Adipocyte (in vitro differentiated cells): ENCODE data around the gene CDCA7.
"Not testable (repeated sequence)": the region's sequence is repeated elsewhere in the genome, so short reads cannot be mapped to it uniquely, and the experiment has no call there.

Experiments
- DNase-seq: peaks from one replicate; pipeline ENCODE4 v3.0.0-alpha.2; 2015; ENCODE audit warnings: low read depth
- H3K27me3 ChIP-seq: replicated peaks from 2 replicates; pipeline ENCODE4 v1.7.0; 2013; ENCODE audit warnings: mild to moderate bottlenecking, low read length, moderate library complexity; ENCODE audit not compliant: control insufficient read depth, insufficient read depth
- H3K36me3 ChIP-seq: 2 replicates; pipeline ENCODE4 v1.7.0; 2013; ENCODE audit warnings: low read length, mild to moderate bottlenecking, moderate library complexity; ENCODE audit not compliant: control insufficient read depth, insufficient read depth, severe bottlenecking
- H3K4me1 ChIP-seq: 2 replicates; pipeline ENCODE4 v1.7.0; 2013; ENCODE audit warnings: mild to moderate bottlenecking, low read length, moderate library complexity; ENCODE audit not compliant: control insufficient read depth, insufficient read depth
- H3K4me3 ChIP-seq: 2 replicates; pipeline ENCODE4 v1.7.0; 2013; ENCODE audit warnings: mild to moderate bottlenecking, low read length, moderate library complexity
- H3K9ac ChIP-seq: 2 replicates; pipeline ENCODE4 v1.7.0; 2013; ENCODE audit warnings: mild to moderate bottlenecking, low read length, moderate library complexity
- H3K9me3 ChIP-seq: 2 replicates; pipeline ENCODE4 v1.7.0; 2013; ENCODE audit warnings: mild to moderate bottlenecking, low read length, moderate library complexity; ENCODE audit not compliant: control insufficient read depth

CDCA7 gene

DNA sequence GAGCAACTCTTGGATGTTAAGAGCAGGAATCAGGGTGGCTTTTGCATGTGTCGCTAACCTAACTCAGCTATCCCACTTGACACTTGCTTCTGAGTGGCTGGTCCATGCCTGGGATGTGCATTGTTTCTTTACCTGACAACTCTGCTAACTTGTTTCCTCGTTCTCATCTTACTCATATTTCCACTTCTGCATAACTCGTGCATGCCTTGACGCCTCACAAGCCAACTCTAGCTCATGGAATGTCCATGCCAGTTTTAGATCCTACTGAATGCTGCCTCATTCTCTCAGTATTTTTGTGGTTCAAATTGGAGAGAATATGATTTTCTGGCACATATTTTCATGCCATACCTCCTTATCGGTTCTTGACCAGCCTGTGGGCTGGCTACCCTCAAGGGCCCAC is 52.5 kb downstream of the CDCA7 start:
- no peak for DNase-seq
- Histone ChIP-seq H3K9me3 (no peaks in the 10 kb centered on the region), H3K27me3 (no peaks in the 10 kb centered on the region), H3K4me3 (no peak overlapping the region), H3K4me1 (no peaks in the 10 kb centered on the region), H3K36me3 (no peaks in the 10 kb centered on the region), H3K9ac (no peak overlapping the region)

- Histone ChIP-seq H3K4me1 (no peaks in the 10 kb centered on the region), H3K36me3 (no peaks in the 10 kb centered on the region), H3K27me3 (no peaks in the 10 kb centered on the region), H3K9ac (no peak overlapping the region), H3K4me3 (no peak overlapping the region), H3K9me3 (no peaks in the 10 kb centered on the region)
- no peak for DNase-seq
Observed at GRCh38 chr2:173407646-173408045, 53.0 kb downstream of the CDCA7 start.

- Histone ChIP-seq H3K4me3 (no peak overlapping the region), H3K27me3 (no peaks in the 10 kb centered on the region), H3K4me1 (peaks cover 8% of the 10 kb centered on the region), H3K9me3 (no peaks in the 10 kb centered on the region), H3K9ac (no peak overlapping the region), H3K36me3 (no peaks in the 10 kb centered on the region)
- DNase-seq = no peak
Observed at GRCh38 chr2:173410579-173410978, 55.9 kb downstream of the CDCA7 start.

DNA sequence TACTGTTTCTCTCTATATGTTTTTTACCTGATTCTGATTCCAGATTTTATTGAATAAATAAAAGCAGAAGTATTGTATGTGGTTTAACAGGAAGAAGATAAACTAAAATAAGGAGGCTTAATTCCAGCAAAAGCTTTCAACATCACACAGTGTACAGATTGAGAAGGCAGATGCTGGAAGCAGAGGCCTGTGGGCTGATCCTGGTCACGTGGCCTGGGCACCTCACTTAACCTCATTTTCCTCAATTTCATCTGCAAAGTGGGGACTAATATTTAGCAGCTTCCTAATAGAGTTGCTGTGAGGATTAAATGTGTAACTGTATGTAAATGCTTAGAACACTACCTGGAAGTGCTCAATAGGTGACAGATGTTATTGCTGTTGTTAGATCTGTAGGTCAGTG is 58.0 kb downstream of the CDCA7 start:
- Histone ChIP-seq H3K4me3 (no peak overlapping the region), H3K36me3 (no peaks in the 10 kb centered on the region), H3K9me3 (no peaks in the 10 kb centered on the region), H3K27me3 (peaks cover 2% of the 10 kb centered on the region), H3K4me1 (peaks cover 8% of the 10 kb centered on the region), H3K9ac (no peak overlapping the region)
- DNase-seq = no peak

DNA sequence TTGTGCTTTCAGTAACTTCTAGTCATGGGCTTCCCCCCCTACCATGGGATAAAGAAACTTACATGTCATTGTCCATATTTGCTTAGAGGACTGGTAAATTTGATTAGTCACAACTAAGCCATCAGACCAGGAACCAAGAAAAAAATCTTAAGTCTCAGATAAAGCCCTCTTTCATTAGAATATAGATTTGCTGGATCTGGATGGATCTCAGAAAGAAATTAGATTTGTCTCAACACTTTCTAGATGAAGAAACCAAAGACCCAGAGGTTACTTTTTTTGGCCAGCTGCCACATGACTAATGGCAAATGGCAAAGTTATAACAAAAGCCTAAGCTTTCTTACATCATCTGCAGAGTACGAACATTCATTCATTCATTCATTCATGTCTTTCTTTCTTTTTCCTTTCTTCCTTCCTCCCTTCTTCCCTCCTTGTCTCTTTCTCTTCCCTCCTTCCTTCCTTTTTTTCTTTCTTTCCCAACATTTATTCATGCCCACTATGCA is 60.2 kb downstream of the CDCA7 start:
- Histone ChIP-seq H3K36me3 (no peaks in the 10 kb centered on the region), H3K4me1 (peaks cover 8% of the 10 kb centered on the region)
- DNase-seq = peak; percentile 77

DNA sequence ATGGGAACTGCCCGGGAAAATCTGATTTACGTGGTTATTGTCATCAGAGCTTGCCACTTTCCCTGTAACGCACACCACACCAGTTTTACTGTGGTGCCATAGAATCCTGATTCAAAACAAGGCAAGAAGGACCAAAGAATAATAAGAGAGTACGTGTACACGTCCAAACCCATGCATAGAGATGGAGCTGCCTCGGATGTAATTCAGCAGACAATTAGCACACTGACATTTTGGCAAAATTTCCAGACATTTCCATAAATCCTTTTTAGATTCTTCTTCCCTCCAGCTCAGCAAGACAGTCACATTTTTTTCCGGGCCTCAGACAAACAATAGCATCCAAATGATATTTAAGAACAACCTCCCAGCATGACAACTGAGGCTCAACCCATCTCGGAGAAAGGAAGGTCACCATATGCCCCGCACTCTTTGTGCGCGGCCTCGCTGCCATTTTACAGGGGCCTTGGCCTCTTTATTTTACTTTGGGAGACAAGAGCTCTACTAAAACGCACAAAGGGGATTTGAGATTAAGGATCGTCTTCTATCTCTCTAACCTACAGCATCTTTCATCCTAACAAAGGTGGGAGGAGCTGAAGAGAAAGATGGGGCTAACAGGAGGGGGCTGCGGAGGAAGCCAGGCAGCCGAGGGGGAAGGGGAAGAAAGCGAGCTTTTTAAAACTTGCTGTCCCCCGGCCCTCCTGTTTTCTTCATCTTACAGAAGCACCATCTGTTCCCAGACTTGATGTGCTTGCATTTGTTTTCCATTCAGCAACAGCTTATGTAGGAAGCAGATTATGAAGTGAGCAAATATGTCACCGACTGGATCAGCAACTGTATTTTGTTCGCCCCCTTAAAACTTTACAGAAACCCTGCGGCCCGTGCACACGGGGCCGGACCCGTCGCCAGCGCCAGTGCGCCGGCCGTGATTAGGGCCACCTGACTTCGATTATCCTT is 61.0 kb downstream of the CDCA7 start:
- Histone ChIP-seq H3K27me3 (peaks cover 2% of the 10 kb centered on the region), H3K4me3 (no peak overlapping the region), H3K36me3 (no peaks in the 10 kb centered on the region), H3K9ac (no peak overlapping the region), H3K4me1 (peaks cover 8% of the 10 kb centered on the region), H3K9me3 (no peaks in the 10 kb centered on the region)
- no peak for DNase-seq

More for the DNA sequence above, 60.2 kb downstream of the CDCA7 start:
- peaks cover 2% of the 10 kb centered on the region for H3K27me3 ChIP-seq
- no peak overlapping the region for H3K9ac ChIP-seq
- H3K9me3 ChIP-seq = no peaks in the 10 kb centered on the region
- H3K4me3 ChIP-seq = no peak overlapping the region

- not testable (repeated sequence) for H3K9me3 ChIP-seq, H3K4me1 ChIP-seq, H3K36me3 ChIP-seq, DNase-seq, H3K9ac ChIP-seq, H3K4me3 ChIP-seq
- H3K27me3 ChIP-seq = peaks cover 11% of the 10 kb centered on the region
Observed at GRCh38 chr2:173416415-173417152, 61.9 kb downstream of the CDCA7 start.

- DNase-seq = no peak
- Histone ChIP-seq H3K27me3 (peaks cover 13% of the 10 kb centered on the region), H3K4me3 (no peak overlapping the region), H3K9me3 (no peaks in the 10 kb centered on the region), H3K36me3 (no peaks in the 10 kb centered on the region), H3K4me1 (peaks cover 8% of the 10 kb centered on the region), H3K9ac (no peak overlapping the region)
Observed at GRCh38 chr2:173417341-173417740, 62.7 kb downstream of the CDCA7 start.

- no peak overlapping the region for H3K4me3 ChIP-seq
- H3K4me1 ChIP-seq = peaks cover 8% of the 10 kb centered on the region
- no peaks in the 10 kb centered on the region for H3K9me3 ChIP-seq
- H3K36me3 ChIP-seq = no peaks in the 10 kb centered on the region
- no peak overlapping the region for H3K9ac ChIP-seq
- DNase-seq = peak; percentile 50
- H3K27me3 ChIP-seq = peaks cover 13% of the 10 kb centered on the region
Observed at GRCh38 chr2:173417802-173418201, 63.1 kb downstream of the CDCA7 start.
